GM19193 (cell line): Measurements from ENCODE around the gene ESRRG.

ENCODE experiments used
- POLR2A ChIP-seq: IDR thresholded peaks from 4 replicates; pipeline ENCODE4 v1.6.1; 2011; ENCODE audit not compliant: insufficient read depth, insufficient read length; ENCODE audit errors: extremely low read depth

The ESRRG gene

GRCh38 chr1:216478238-216478637, 245.0 kb downstream of the ESRRG start:
- no peak for TF ChIP-seq POLR2A

DNA sequence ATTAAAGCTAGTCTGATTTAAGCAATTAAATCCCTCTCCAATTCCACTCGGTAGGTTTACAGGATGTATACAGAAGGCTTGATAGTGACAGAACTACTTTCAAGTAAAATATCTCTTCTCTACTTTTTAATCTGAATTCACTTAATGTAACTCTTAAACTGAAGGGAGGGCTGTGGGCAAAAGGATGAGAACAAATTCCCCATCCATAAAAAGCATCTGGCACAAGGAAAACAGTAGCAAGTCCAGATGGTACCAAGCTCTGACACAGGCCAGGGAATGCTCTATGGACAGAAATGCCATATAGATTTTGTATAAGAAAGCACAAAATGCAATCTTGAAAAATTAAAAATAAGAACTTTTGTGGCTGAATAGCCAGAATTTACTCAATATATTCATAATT, 246.9 kb downstream of the ESRRG start:
- TF ChIP-seq POLR2A = no peak

GRCh38 chr1:216475659-216476276, 247.5 kb downstream of the ESRRG start:
- no peak for TF ChIP-seq POLR2A

DNA sequence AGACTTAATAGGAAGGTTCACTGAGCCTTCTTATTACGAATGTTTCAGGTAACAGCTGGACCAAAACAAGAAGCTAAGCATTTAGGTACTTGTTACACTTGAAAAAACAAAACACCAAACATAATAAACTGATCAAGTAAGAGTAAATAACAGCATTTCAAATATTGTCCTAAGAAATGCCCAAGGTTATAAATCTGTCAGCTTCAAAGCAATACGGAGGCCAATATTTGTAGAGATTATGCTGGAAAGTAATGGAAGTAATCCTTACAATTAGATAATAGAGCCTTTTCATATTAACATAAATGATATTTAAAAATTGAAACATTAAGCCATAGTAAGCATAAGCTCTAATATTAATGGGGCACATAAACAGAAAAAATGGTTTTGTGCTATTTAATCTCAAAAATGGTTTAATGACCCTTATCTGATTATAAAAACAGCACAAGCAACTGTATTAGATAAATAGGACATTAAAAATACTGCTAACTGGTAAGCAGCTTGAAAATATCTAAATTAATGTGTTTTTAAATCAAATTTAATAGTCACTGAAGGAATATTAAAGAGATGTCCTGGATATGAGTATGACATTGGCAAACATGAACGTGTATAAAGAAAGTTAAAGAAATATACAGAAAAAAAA, 256.9 kb downstream of the ESRRG start:
- no peak for TF ChIP-seq POLR2A

- TF ChIP-seq POLR2A = no peak
Observed at GRCh38 chr1:216464489-216464888, 258.7 kb downstream of the ESRRG start.

DNA sequence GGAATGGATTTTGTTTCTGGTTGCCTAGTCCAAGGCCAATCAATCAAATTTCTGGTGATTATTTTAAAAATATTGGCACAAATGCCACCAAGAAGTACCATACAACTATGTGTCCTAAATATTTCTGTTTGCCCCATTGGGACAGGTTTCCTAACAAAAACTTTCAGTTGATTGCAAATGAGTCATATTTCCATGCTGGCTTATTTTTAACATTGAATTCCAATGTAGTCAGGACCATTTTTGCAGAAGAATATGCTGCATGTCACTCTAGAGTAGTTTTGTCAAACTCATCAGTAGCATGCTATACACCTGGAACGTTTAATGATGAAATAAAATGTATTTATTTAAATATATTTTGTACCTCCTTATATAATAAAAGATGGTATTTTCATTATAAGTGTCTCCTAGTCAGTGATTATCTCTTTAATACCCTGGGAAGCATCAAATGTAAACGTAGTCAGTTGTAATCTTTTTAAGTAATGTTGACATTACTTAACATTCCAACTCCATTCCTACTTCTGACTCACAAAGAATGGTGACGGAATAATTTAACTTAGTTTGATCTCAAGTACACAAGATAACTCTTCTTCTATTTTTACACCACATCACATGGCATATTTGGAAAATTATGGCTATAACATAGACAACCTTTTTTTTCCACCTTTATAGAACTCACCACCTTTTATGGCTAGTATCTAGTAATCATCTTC, 261.0 kb downstream of the ESRRG start:
- no peak for TF ChIP-seq POLR2A

DNA sequence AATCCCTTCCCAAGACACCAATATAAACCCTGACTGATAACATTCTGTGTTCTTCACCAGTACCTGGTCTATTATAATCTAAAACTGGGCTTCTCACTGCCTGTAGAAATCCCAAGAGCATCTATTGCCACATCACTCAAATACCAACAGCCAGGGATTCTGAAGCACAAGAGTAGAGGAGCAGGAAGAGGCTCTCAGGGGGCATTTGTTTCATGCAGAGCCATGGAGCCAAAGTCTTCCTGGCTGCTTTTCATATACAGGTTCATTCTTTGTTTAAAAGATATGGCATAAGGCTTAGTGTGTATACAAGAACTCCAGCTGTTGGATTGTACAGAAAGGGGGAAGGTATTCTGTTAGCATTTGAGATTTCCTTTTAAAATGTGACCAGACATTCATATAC, 261.8 kb downstream of the ESRRG start:
- no peak for TF ChIP-seq POLR2A

- no peak for TF ChIP-seq POLR2A
Observed at GRCh38 chr1:216459651-216460207, 263.5 kb downstream of the ESRRG start.

DNA sequence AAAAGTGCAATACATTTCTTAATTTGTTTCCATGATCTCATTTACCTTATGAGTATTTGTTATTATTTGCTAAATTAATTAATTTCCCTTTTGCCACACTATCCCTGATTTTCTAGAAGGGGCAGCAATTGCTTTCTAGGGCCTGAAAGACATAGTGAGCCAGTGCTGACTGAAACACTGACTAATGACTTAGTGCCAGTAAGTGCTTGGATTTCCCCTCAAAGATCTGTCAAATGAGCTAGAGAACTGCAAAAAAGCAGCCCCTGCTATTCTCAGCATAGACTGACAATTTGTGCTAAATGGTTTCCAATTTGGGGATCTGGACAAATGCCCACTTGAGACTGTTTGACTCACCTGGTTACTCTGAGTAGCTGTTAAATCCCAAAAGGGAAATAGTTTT, 264.4 kb downstream of the ESRRG start:
- no peak for TF ChIP-seq POLR2A

- TF ChIP-seq POLR2A = no peak
Observed at GRCh38 chr1:216457356-216457755, 265.9 kb downstream of the ESRRG start.

DNA sequence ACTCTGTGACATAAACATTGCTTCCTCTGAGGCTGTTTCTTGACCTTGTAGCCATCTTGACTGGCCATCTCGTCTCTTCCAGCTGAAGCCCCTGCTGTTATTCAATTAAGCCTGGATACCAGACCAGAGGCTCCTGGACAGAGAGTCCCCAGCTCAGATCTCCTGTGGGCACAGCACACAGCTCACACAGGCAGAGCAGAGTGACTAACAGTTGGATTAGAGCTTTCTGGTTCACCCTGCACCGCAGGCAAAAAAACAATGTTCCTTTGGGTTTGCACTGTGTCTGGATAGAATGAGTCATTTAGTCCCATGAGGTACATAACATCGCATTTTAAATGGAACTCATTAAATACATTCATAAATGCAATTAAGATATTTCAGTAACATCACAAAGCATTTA, 266.5 kb downstream of the ESRRG start:
- no peak for TF ChIP-seq POLR2A

GRCh38 chr1:216453777-216454176, 269.5 kb downstream of the ESRRG start:
- no peak for TF ChIP-seq POLR2A
